Kidney (tissue), 14 donors: Measurements from ENCODE around the gene ZNF717. TPM values are rescaled to one million over a fixed set of nuclear protein-coding genes. Genes with fewer than 3 reads are reported as not detected.

Source experiments
- DNase-seq, 5 donors: peaks; one replicate each; pipeline ENCODE4 v3.0.0-alpha.2; 2013 to 2020
- FAIRE-seq: peaks from 2 replicates; lab custom pipeline; 2012; peaks lifted over from hg19 to GRCh38; lab: Jason Lieb, UNC
- H3K27ac ChIP-seq, 2 donors: one replicate each; pipeline ENCODE4 v1.7.0; 2013; ENCODE audit warnings: low read depth in 2 of 2, low read length in 2 of 2, inconsistent platforms in 1 of 2
- H3K27me3 ChIP-seq: one replicate; pipeline ENCODE4 v1.7.1; 2013; ENCODE audit warnings: low read length, inconsistent platforms; ENCODE audit not compliant: control insufficient read depth, insufficient read depth
- H3K36me3 ChIP-seq, 3 donors: one replicate each; pipeline versions ENCODE4 v1.7.0 to v1.7.1; 2013; ENCODE audit warnings: low read length in 3 of 3, control low read depth in 1 of 3, inconsistent platforms in 1 of 3; ENCODE audit not compliant: insufficient read depth in 3 of 3, control insufficient read depth in 2 of 3
- H3K4me1 ChIP-seq, 3 donors: one replicate each; pipeline versions ENCODE4 v1.7.0 to v1.7.1; 2013; ENCODE audit warnings: low read length in 3 of 3, inconsistent platforms in 1 of 3, low read depth in 1 of 3; ENCODE audit not compliant: control insufficient read depth in 2 of 3, insufficient read depth in 2 of 3
- H3K4me3 ChIP-seq, 3 donors: one replicate each; pipeline versions ENCODE4 v1.7.0 to v1.8.1; 2013; ENCODE audit warnings: low read length in 3 of 3, control low read depth in 1 of 3, inconsistent platforms in 1 of 3
- H3K9ac ChIP-seq, 3 donors: one replicate each; pipeline versions ENCODE4 v1.7.0 to v1.7.1; 2013; ENCODE audit warnings: low read length in 3 of 3, control low read depth in 1 of 3, inconsistent platforms in 1 of 3
- H3K9me3 ChIP-seq, 3 donors: one replicate each; pipeline versions ENCODE4 v1.7.0 to v1.7.1; 2013; ENCODE audit warnings: low read length in 3 of 3, control low read depth in 1 of 3, inconsistent platforms in 1 of 3; ENCODE audit not compliant: control insufficient read depth in 2 of 3, insufficient read depth in 1 of 3
- CTCF ChIP-seq: IDR thresholded peaks from 3 replicates; pipeline ENCODE4 v1.5.1; 2012; ENCODE audit warnings: mild to moderate bottlenecking, moderate library complexity, borderline replicate concordance; ENCODE audit not compliant: insufficient read depth; ENCODE audit errors: extremely low read depth
- intact Hi-C: fragments of 100-400 bp; cut with DNase I; formaldehyde crosslinking; loops from one replicate; pipeline ENCODE4 v1.11.1; 2022
- polyA plus RNA-seq: library from polyadenylated mRNA; stranded (reverse); fragments of 350-450 nt; fragmentation: Illumina TruSeq; extraction: RNeasy Lipid Tissue Mini Kit (QIAGEN cat#74804); gene quantifications from one replicate; pipeline ENCODE4 v1.2.3, GENCODE V29; 2014; ENCODE audit warnings: low read depth, low replicate concordance; ENCODE audit not compliant: insufficient read depth
- total RNA-seq: library from RNA; stranded (reverse); fragmentation: NEBNext Ultra II Directional; extraction: Animal tissue kit (Norgen Biotek cat#: 25700); gene quantifications from one replicate; pipeline ENCODE4 v1.2.1, GENCODE V29; 2021
- donor health status: control.
- donor health status: control.
- donor health status: control.
- donor health status: control.
- donor health status: control.
- donor health status: DM: yes; HTN: yes; CAD: no.
- donor health status: Normal renal cell carcinoma (clear cell type).

The ZNF717 gene
- total and polyA plus RNA-seq, 2 donors from 2014 or later, result 12.8 to 19.8 TPM

GRCh38 chr3:75768303-75769017, 16.9 kb downstream of the ZNF717 start:
- Histone ChIP-seq H3K27me3 (no peaks in the 10 kb centered on the region), H3K9ac (no peak overlapping the region), H3K36me3 (peaks cover 2 to 17% (median 3%) of the 10 kb centered on the region in 3 donors), H3K9me3 (peaks cover 3 to 18% (median 3%) of the 10 kb centered on the region in 3 donors), H3K27ac (no peak overlapping the region), H3K4me3 (no peak overlapping the region), H3K4me1 (no peaks in the 10 kb centered on the region)
- FAIRE-seq, result no peak
- DNase-seq, result no peak
- TF ChIP-seq CTCF, result no peak
- intact Hi-C loops, result no loop called here

- H3K27me3 ChIP-seq, result no peaks in the 10 kb centered on the region
- peak in 2 of 5 donors; percentile 1 to 12 for DNase-seq
- no peak overlapping the region for H3K27ac ChIP-seq
- no peaks in the 10 kb centered on the region for H3K4me1 ChIP-seq
- H3K9ac ChIP-seq, result no peak overlapping the region
- peaks cover 19 to 55% (median 20%) of the 10 kb centered on the region in 3 donors for H3K36me3 ChIP-seq
- FAIRE-seq, result no peak
- no peak for TF ChIP-seq CTCF
- peaks cover 11 to 78% (median 62%) of the 10 kb centered on the region in 3 donors for H3K9me3 ChIP-seq
- H3K4me3 ChIP-seq, result peak overlapping the region in 2 of 3 donors; percentile 14 to 18
- intact Hi-C loops, result no loop called here
Measured at GRCh38 chr3:75737831-75738493, 47.4 kb downstream of the ZNF717 start.

- Histone ChIP-seq H3K9ac (no peak overlapping the region), H3K27me3 (no peaks in the 10 kb centered on the region), H3K4me1 (no peaks in the 10 kb centered on the region), H3K4me3 (no peak overlapping the region), H3K36me3 (peaks cover 0 to 14% (median 5%) of the 10 kb centered on the region in 3 donors), H3K27ac (no peak overlapping the region), H3K9me3 (peaks cover 2 to 86% (median 34%) of the 10 kb centered on the region in 3 donors)
- DNase-seq, result no peak
- intact Hi-C loops, result no loop called here
- FAIRE-seq, result no peak
- TF ChIP-seq CTCF, result no peak
Measured at GRCh38 chr3:75727985-75728384, 57.4 kb downstream of the ZNF717 start.
